Suprapubic skin (tissue), 4 donors: ENCODE results near the gene HMOX2. TPM values are rescaled to one million over a fixed set of nuclear protein-coding genes. Genes with fewer than 3 reads are reported as not detected.

Experiments used
- DNase-seq, 2 donors: peaks; one replicate each; pipeline ENCODE4 v3.0.0-alpha.2; 2019; ENCODE audit warnings: low spot score in 2 of 2
- H3K27ac ChIP-seq: fragments of 200-600 bp; sonication (generic); one replicate; pipeline ENCODE4 v1.5.1; 2019
- H3K27me3 ChIP-seq: fragments of 200-600 bp; sonication (generic); one replicate; pipeline ENCODE4 v1.5.1; 2019
- H3K36me3 ChIP-seq: fragments of 200-600 bp; sonication (generic); one replicate; pipeline ENCODE4 v1.5.1; 2019
- H3K4me1 ChIP-seq: fragments of 200-600 bp; sonication (generic); one replicate; pipeline ENCODE4 v1.5.1; 2019
- H3K4me3 ChIP-seq: fragments of 200-600 bp; sonication (generic); one replicate; pipeline ENCODE4 v1.5.1; 2019; ENCODE audit warnings: mild to moderate bottlenecking
- H3K9me3 ChIP-seq: fragments of 200-600 bp; sonication (generic); one replicate; pipeline ENCODE4 v1.5.1; 2019
- CTCF ChIP-seq, 2 donors: fragments of 200-600 bp in 1 of 2; fragments of 450-650 bp in 1 of 2; sonication (generic) in 1 of 2; IDR thresholded peaks; one replicate each; pipeline ENCODE4 v1.5.1; 2016 to 2019; ENCODE audit warnings: antibody characterized with exemption in 2 of 2, mild to moderate bottlenecking in 1 of 2, moderate library complexity in 1 of 2
- EP300 ChIP-seq: sonication (generic); formaldehyde crosslinking; IDR thresholded peaks from one replicate; pipeline ENCODE4 v1.6.1; 2017; ENCODE audit warnings: antibody characterized with exemption
- POLR2A ChIP-seq, 2 donors: fragments of 450-650 bp; IDR thresholded peaks; one replicate each; pipeline ENCODE4 v1.6.1; 2017; ENCODE audit warnings: antibody characterized with exemption in 2 of 2, mild to moderate bottlenecking in 2 of 2, moderate library complexity in 2 of 2
- POLR2AphosphoS5 ChIP-seq, 3 donors: sonication (generic); formaldehyde crosslinking; IDR thresholded peaks; one replicate each; pipeline ENCODE4 v1.6.1; 2017; ENCODE audit warnings: antibody characterized with exemption in 3 of 3
- WGBS: methylation state at CpG from one replicate; pipeline ENCODE4 v1.1.5; 2018; 5-methylcytosine and 5-hydroxymethylcytosine counted together
- total RNA-seq, 4 donors: library from RNA; depleted of rRNA; stranded (reverse); fragments of >200 nt; gene quantifications; one replicate each; pipeline ENCODE4 v1.1.0, GENCODE V29; 2016

HMOX2 gene
- total RNA-seq, 4 donors from 2014 or later: 43.6 to 64.3 (median 52.7) TPM

- Histone ChIP-seq H3K36me3 (peaks cover 93% of the 10 kb centered on the region), H3K27ac (no peak overlapping the region), H3K27me3 (no peaks in the 10 kb centered on the region), H3K4me1 (no peaks in the 10 kb centered on the region), H3K9me3 (no peaks in the 10 kb centered on the region), H3K4me3 (no peak overlapping the region)
- 74% methylated on average over 5 of the region's 5 CpGs for WGBS
- no peak for TF ChIP-seq CTCF (IDR thresholded peaks at IDR 0.05)
- no peak for TF ChIP-seq POLR2A (IDR thresholded peaks at IDR 0.05)
- no peak for TF ChIP-seq EP300
- no peak for TF ChIP-seq POLR2AphosphoS5 (IDR thresholded peaks at IDR 0.05)
- no peak for DNase-seq
Observed at GRCh38 chr16:4443271-4443670, 32.9 kb upstream of the HMOX2 start.

- DNase-seq: no peak
- WGBS: 87% methylated on average over 4 of the region's 4 CpGs
- Histone ChIP-seq H3K4me3 (no peak overlapping the region), H3K36me3 (peaks cover 95% of the 10 kb centered on the region), H3K4me1 (no peaks in the 10 kb centered on the region), H3K9me3 (no peaks in the 10 kb centered on the region), H3K27ac (no peak overlapping the region), H3K27me3 (no peaks in the 10 kb centered on the region)
- no peak for TF ChIP-seq POLR2AphosphoS5 (IDR thresholded peaks at IDR 0.05)
- no peak for TF ChIP-seq POLR2A (IDR thresholded peaks at IDR 0.05)
- TF ChIP-seq CTCF (IDR thresholded peaks at IDR 0.05): no peak
- no peak for TF ChIP-seq EP300
Observed at GRCh38 chr16:4443986-4444385, 32.2 kb upstream of the HMOX2 start.

- H3K27ac ChIP-seq: no peak overlapping the region
- no peaks in the 10 kb centered on the region for H3K4me1 ChIP-seq
- H3K27me3 ChIP-seq: no peaks in the 10 kb centered on the region
- DNase-seq: no peak
- peaks cover 88% of the 10 kb centered on the region for H3K36me3 ChIP-seq
- TF ChIP-seq POLR2A (IDR thresholded peaks at IDR 0.05): no peak
- no peak for TF ChIP-seq CTCF (IDR thresholded peaks at IDR 0.05)
- no peak for TF ChIP-seq POLR2AphosphoS5 (IDR thresholded peaks at IDR 0.05)
- no peak for TF ChIP-seq EP300
- WGBS: 88% methylated on average over 14 of the region's 14 CpGs
- no peak overlapping the region for H3K4me3 ChIP-seq
- no peaks in the 10 kb centered on the region for H3K9me3 ChIP-seq
Observed at GRCh38 chr16:4450430-4450829, 25.8 kb upstream of the HMOX2 start.

GRCh38 chr16:4450931-4451519 lies 25.2 kb upstream of the HMOX2 start:
- no peak overlapping the region for H3K27ac ChIP-seq
- H3K4me3 ChIP-seq: no peak overlapping the region
- H3K9me3 ChIP-seq: no peaks in the 10 kb centered on the region
- H3K4me1 ChIP-seq: no peaks in the 10 kb centered on the region
- WGBS: 91% methylated on average over 5 of the region's 14 CpGs
- no peaks in the 10 kb centered on the region for H3K27me3 ChIP-seq
- peaks cover 88% of the 10 kb centered on the region for H3K36me3 ChIP-seq
- DNase-seq: no peak
- TF ChIP-seq CTCF (IDR thresholded peaks at IDR 0.05): no peak
- TF ChIP-seq POLR2AphosphoS5 (IDR thresholded peaks at IDR 0.05): no peak
- TF ChIP-seq EP300: no peak

- DNase-seq: no peak
Observed at GRCh38 chr16:4452674-4453073, 23.5 kb upstream of the HMOX2 start.

More at GRCh38 chr16:4452674-4453073, 23.5 kb upstream of the HMOX2 start:
- H3K9me3 ChIP-seq: no peaks in the 10 kb centered on the region
- 100% methylated on average over 3 of the region's 5 CpGs for WGBS
- H3K36me3 ChIP-seq: peaks cover 86% of the 10 kb centered on the region
- TF ChIP-seq CTCF (IDR thresholded peaks at IDR 0.05) (no peak), EP300 (no peak), POLR2AphosphoS5 (IDR thresholded peaks at IDR 0.05) (no peak), POLR2A (IDR thresholded peaks at IDR 0.05) (no peak)
- no peak overlapping the region for H3K27ac ChIP-seq
- no peaks in the 10 kb centered on the region for H3K27me3 ChIP-seq
- no peaks in the 10 kb centered on the region for H3K4me1 ChIP-seq
- H3K4me3 ChIP-seq: no peak overlapping the region
